GM19238 (cell line): ENCODE results near the gene EZR.
"Not testable (repeated sequence)": the region's sequence is repeated elsewhere in the genome, so short reads cannot be mapped to it uniquely, and the experiment has no call there.

Experiments used
- DNase-seq: peaks from one replicate; pipeline ENCODE4 v3.0.0; 2011; ENCODE audit warnings: low spot score; ENCODE audit not compliant: insufficient read length

Gene EZR

GRCh38 chr6:158843751-158844683 is 24.8 kb upstream of the EZR start:
- no peak for DNase-seq

GRCh38 chr6:158841358-158841757 is 22.2 kb upstream of the EZR start:
- no peak for DNase-seq

GRCh38 chr6:158840465-158840864 is 21.3 kb upstream of the EZR start:
- DNase-seq, result no peak

- no peak for DNase-seq
Measured at GRCh38 chr6:158839796-158840195, 20.6 kb upstream of the EZR start.

- not testable (repeated sequence) for DNase-seq
Measured at GRCh38 chr6:158838790-158839189, 19.6 kb upstream of the EZR start.

GRCh38 chr6:158837684-158838625 is 18.8 kb upstream of the EZR start:
- no peak for DNase-seq

GRCh38 chr6:158836625-158837311 is 17.6 kb upstream of the EZR start:
- DNase-seq, result no peak

- no peak for DNase-seq
Measured at GRCh38 chr6:158835616-158836221, 16.6 kb upstream of the EZR start.

- no peak for DNase-seq
Measured at GRCh38 chr6:158834675-158835385, 15.7 kb upstream of the EZR start.

GRCh38 chr6:158832807-158833206 is 13.6 kb upstream of the EZR start:
- DNase-seq, result not testable (repeated sequence)

- DNase-seq, result no peak
Measured at GRCh38 chr6:158832026-158832425, 12.9 kb upstream of the EZR start.

GRCh38 chr6:158831571-158831970 is 12.4 kb upstream of the EZR start:
- DNase-seq, result no peak

- no peak for DNase-seq
Measured at GRCh38 chr6:158830736-158831135, 11.6 kb upstream of the EZR start.

GRCh38 chr6:158828807-158829206 is 9.6 kb upstream of the EZR start:
- DNase-seq, result no peak

- DNase-seq, result no peak
Measured at GRCh38 chr6:158826819-158827501, 7.8 kb upstream of the EZR start.

- DNase-seq, result no peak
Measured at GRCh38 chr6:158825951-158826306, 6.8 kb upstream of the EZR start.

GRCh38 chr6:158825038-158825950 is 6.1 kb upstream of the EZR start:
- no peak for DNase-seq

- not testable (repeated sequence) for DNase-seq
Measured at GRCh38 chr6:158823616-158824015, 4.4 kb upstream of the EZR start.
